Neural cell (in vitro differentiated cells): ENCODE data around the gene CYB5A.

Experiments used
- EP300 ChIP-seq: fragments of 450-650 bp; conservative IDR thresholded peaks from 2 replicates; pipeline ENCODE4 v1.6.1; 2014; ENCODE audit warnings: antibody characterized with exemption, mild to moderate bottlenecking, moderate library complexity; ENCODE audit not compliant: poor library complexity, severe bottlenecking
- EZH2 ChIP-seq: fragments of 200-600, 300-800 bp; shearing (Covaris generic), sonication (generic); IDR thresholded peaks from 2 replicates; pipeline ENCODE4 v1.6.1; 2014; ENCODE audit warnings: antibody characterized with exemption, low read length, borderline replicate concordance, mild to moderate bottlenecking; ENCODE audit not compliant: insufficient read depth, poor library complexity, severe bottlenecking
- MXI1 ChIP-seq: fragments of 450-650 bp; conservative IDR thresholded peaks from 2 replicates; pipeline ENCODE4 v1.6.1; 2014; ENCODE audit warnings: antibody characterized with exemption, mild to moderate bottlenecking; ENCODE audit not compliant: poor library complexity, severe bottlenecking
- POLR2AphosphoS5 ChIP-seq: IDR thresholded peaks from 2 replicates; pipeline ENCODE4 v1.6.1; 2012
- RAD21 ChIP-seq: fragments of 450-650 bp; conservative IDR thresholded peaks from 2 replicates; pipeline ENCODE4 v1.6.1; 2014; ENCODE audit warnings: antibody characterized with exemption, mild to moderate bottlenecking, moderate library complexity
- TF ChIP-seq, protein P1 (sequence below): fragments of 450-650 bp; IDR thresholded peaks from 2 replicates; pipeline ENCODE4 v1.5.1; 2014; ENCODE audit warnings: antibody characterized with exemption, mild to moderate bottlenecking, moderate library complexity; ENCODE audit not compliant: poor library complexity, severe bottlenecking
- TF ChIP-seq, protein P2 (sequence below): IDR thresholded peaks from 2 replicates; pipeline ENCODE4 v1.6.1; 2012; ENCODE audit warnings: borderline replicate concordance

DNA sequence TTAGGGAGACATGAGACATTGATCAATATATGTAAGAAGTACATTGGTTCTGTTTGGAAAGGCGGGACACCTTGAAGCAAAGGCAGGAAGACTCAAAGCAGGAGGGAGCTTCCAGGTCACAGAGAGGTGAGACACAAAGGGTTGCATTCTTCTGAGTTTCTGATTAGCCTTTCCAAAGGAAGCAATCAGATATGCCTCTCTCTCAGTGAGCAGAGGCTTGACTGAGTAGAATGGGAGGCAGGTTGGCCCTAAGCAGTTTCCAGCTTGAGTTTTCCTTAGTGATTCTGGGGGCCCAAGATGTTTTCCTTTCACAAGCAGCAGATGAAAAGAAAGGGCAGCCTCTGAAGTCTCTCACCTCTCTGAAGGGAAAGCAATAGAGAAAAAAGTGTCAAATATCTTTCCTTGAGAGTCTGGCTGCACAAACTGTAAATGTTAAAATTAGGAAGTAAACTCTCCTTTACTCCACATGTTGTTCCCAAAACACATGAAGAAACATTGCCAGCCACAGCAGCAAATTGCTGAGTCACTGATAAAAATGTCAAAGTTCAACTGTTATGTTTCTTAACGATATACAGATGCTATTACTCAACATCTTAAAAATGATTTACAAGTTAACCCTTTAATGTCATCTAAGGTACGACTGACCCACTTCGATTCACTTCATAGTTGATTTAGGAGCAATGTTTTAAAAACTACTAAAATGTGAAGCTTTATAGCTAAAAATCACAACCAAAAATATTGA, 40.3 kb downstream of the CYB5A start:
- TF ChIP-seq, protein P1, sequence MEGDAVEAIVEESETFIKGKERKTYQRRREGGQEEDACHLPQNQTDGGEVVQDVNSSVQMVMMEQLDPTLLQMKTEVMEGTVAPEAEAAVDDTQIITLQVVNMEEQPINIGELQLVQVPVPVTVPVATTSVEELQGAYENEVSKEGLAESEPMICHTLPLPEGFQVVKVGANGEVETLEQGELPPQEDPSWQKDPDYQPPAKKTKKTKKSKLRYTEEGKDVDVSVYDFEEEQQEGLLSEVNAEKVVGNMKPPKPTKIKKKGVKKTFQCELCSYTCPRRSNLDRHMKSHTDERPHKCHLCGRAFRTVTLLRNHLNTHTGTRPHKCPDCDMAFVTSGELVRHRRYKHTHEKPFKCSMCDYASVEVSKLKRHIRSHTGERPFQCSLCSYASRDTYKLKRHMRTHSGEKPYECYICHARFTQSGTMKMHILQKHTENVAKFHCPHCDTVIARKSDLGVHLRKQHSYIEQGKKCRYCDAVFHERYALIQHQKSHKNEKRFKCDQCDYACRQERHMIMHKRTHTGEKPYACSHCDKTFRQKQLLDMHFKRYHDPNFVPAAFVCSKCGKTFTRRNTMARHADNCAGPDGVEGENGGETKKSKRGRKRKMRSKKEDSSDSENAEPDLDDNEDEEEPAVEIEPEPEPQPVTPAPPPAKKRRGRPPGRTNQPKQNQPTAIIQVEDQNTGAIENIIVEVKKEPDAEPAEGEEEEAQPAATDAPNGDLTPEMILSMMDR: no peak
- no peak for TF ChIP-seq RAD21
- no peak for TF ChIP-seq EP300
- TF ChIP-seq POLR2AphosphoS5: no peak
- TF ChIP-seq, protein P2, sequence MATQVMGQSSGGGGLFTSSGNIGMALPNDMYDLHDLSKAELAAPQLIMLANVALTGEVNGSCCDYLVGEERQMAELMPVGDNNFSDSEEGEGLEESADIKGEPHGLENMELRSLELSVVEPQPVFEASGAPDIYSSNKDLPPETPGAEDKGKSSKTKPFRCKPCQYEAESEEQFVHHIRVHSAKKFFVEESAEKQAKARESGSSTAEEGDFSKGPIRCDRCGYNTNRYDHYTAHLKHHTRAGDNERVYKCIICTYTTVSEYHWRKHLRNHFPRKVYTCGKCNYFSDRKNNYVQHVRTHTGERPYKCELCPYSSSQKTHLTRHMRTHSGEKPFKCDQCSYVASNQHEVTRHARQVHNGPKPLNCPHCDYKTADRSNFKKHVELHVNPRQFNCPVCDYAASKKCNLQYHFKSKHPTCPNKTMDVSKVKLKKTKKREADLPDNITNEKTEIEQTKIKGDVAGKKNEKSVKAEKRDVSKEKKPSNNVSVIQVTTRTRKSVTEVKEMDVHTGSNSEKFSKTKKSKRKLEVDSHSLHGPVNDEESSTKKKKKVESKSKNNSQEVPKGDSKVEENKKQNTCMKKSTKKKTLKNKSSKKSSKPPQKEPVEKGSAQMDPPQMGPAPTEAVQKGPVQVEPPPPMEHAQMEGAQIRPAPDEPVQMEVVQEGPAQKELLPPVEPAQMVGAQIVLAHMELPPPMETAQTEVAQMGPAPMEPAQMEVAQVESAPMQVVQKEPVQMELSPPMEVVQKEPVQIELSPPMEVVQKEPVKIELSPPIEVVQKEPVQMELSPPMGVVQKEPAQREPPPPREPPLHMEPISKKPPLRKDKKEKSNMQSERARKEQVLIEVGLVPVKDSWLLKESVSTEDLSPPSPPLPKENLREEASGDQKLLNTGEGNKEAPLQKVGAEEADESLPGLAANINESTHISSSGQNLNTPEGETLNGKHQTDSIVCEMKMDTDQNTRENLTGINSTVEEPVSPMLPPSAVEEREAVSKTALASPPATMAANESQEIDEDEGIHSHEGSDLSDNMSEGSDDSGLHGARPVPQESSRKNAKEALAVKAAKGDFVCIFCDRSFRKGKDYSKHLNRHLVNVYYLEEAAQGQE: no peak
- no peak for TF ChIP-seq MXI1
- no peak for TF ChIP-seq EZH2
